ENCODE data around the gene HFE. TPM values are rescaled to one million over a fixed set of nuclear protein-coding genes. Genes with fewer than 3 reads are reported as not detected.
A peak's percentile ranks its signal among the peaks of the same experiment; 100 is the strongest.

Gene HFE
- total and polyA plus RNA-seq, 11 donors: 1.6 to 13.9 (median 2.9) TPM

DNA sequence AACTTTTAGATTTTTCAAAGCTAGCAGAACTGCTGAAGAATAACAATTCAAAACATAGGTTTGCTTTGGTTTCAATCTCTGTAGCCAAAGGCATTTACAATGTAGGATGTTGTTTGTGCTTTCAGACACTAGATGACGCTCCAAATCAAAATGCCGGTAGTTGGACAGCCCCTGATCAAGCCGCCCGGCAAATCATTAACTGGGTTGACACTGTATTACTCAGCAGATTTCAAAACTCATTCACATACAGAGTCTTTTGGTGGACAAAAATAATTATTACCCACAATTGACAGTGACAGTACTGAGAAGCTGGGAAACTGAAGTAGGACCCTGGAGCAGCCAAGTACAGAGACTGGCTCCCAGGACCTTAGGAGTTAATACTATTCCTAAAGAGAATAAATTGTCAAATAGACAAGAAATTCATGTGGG lies 21.3 kb upstream of the HFE start:
- WGBS, 4 donors: 0 to 2% (median 0%) methylated on average over 4 of the region's 4 CpGs
- Histone ChIP-seq H3K4me3 (peak overlapping the region in 2 of 12 donors; percentile 1 to 10), H3K36me3 (no peaks in the 10 kb centered on the region), H3K27me3 (no peaks in the 10 kb centered on the region), H3K4me1 (peaks cover 0 to 8% (median 0%) of the 10 kb centered on the region in 12 donors), H3K9me3 (no peaks in the 10 kb centered on the region), H3K27ac (peak overlapping the region in 2 of 12 donors; percentile 9)
- DNase-seq (peak in 4 of 5 donors; percentile 47 to 57 (median 48)), ATAC-seq (peak; percentile 82 to 93 (median 92))
- intact Hi-C loops (cut with DNase I): loop anchor here in 5 of 10 donors (1.0 to 2.0 kb wide), 3 partner anchors 28 to 31 kb away; no protein-coding TSS in a partner anchor
- TF ChIP-seq, protein P1, sequence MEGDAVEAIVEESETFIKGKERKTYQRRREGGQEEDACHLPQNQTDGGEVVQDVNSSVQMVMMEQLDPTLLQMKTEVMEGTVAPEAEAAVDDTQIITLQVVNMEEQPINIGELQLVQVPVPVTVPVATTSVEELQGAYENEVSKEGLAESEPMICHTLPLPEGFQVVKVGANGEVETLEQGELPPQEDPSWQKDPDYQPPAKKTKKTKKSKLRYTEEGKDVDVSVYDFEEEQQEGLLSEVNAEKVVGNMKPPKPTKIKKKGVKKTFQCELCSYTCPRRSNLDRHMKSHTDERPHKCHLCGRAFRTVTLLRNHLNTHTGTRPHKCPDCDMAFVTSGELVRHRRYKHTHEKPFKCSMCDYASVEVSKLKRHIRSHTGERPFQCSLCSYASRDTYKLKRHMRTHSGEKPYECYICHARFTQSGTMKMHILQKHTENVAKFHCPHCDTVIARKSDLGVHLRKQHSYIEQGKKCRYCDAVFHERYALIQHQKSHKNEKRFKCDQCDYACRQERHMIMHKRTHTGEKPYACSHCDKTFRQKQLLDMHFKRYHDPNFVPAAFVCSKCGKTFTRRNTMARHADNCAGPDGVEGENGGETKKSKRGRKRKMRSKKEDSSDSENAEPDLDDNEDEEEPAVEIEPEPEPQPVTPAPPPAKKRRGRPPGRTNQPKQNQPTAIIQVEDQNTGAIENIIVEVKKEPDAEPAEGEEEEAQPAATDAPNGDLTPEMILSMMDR (IDR thresholded peaks at IDR 0.05): peak; percentile 68 to 93 (median 80)
- TF ChIP-seq POLR2A (IDR thresholded peaks at IDR 0.05): no peak

DNA sequence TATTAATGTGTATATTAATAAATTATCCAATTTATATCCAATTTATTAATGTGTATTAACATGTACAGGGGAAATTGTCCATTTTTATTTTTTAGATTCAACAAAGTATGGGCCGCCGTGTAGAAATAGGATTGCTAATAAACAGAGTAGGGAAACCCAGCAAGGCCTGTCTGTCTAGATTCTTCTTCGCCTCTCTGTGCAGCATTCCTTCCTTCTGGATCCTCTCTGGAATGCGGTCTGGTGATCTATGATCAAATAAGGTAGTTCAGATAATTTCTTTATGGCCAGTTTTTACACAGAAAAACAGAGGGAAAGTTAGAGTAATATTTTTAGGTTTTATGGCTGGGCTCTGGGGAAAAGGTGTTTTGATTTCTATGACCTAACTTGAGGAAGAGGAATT lies 19.9 kb upstream of the HFE start:
- no peak overlapping the region for H3K4me3 ChIP-seq
- no peak for TF ChIP-seq POLR2A (IDR thresholded peaks at IDR 0.05)
- TF ChIP-seq, protein P1 (IDR thresholded peaks at IDR 0.05): no peak
- H3K4me1 ChIP-seq: peaks cover 0 to 13% (median 1%) of the 10 kb centered on the region in 12 donors
- intact Hi-C loops (cut with DNase I): no loop called here
- DNase-seq (no peak), ATAC-seq (no peak)
- H3K27me3 ChIP-seq: no peaks in the 10 kb centered on the region
- H3K9me3 ChIP-seq: no peaks in the 10 kb centered on the region
- no peaks in the 10 kb centered on the region for H3K36me3 ChIP-seq
- H3K27ac ChIP-seq: no peak overlapping the region
- WGBS, 4 donors: 63 to 84% (median 72%) methylated on average over 4 of the region's 4 CpGs

DNA sequence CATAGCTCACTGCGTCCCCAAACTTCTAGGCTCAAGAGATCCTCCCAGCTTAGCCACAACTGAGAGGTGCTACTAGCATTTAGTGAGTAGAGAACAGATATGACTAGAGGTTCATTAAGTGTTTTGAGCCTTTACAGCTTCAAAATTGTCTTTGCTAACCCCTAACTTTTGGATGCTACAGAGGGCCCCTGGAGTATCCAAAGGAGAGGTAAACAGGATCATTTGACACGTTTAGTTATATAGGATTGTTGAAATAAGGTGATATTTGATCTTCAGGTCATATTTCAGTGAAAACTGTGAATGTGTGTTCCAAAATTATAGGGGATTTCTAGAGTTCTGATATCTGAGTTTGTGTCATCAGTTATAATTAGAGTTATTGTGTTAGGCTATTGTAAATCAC lies 19.2 kb upstream of the HFE start:
- H3K4me1 ChIP-seq: peaks cover 0 to 13% (median 1%) of the 10 kb centered on the region in 12 donors
- H3K4me3 ChIP-seq: no peak overlapping the region
- no peaks in the 10 kb centered on the region for H3K9me3 ChIP-seq
- DNase-seq (no peak), ATAC-seq (no peak)
- TF ChIP-seq POLR2A (IDR thresholded peaks at IDR 0.05): no peak
- TF ChIP-seq, protein P1 (IDR thresholded peaks at IDR 0.05): no peak
- H3K36me3 ChIP-seq: no peaks in the 10 kb centered on the region
- no peaks in the 10 kb centered on the region for H3K27me3 ChIP-seq
- 78 to 85% (median 79%) methylated on average over 2 of the region's 2 CpGs for WGBS, 4 donors
- H3K27ac ChIP-seq: no peak overlapping the region
- intact Hi-C loops (cut with DNase I): no loop called here

DNA sequence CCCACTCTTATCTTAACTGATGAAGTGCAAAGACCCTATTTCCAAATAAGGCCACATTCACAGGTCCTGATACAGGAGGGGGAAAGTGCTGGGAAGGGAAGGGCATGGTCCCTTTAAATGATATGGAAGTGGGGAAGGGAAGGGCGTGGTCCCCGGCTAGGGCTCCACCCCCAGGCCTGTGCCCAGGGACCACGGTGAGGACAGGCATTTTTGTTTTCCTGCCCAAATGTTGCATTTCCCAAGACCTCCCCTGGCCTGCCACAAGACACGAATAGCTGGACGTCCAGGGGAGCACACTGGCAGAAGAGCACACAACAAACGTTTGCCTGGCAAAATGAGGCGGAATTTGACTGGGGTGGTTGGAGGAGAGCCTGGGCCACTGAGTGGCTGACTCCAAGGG lies 16.1 kb upstream of the HFE start:
- intact Hi-C loops (cut with DNase I): no loop called here
- peaks cover 0 to 7% (median under 1%) of the 10 kb centered on the region in 12 donors for H3K4me1 ChIP-seq
- ATAC-seq: peak in 1 of 4 donors; percentile 49
- H3K27ac ChIP-seq: no peak overlapping the region
- WGBS, 4 donors: 31 to 41% (median 35%) methylated on average over 7 of the region's 7 CpGs
- no peaks in the 10 kb centered on the region for H3K9me3 ChIP-seq
- no peaks in the 10 kb centered on the region for H3K27me3 ChIP-seq
- no peak for DNase-seq
- H3K36me3 ChIP-seq: no peaks in the 10 kb centered on the region
- TF ChIP-seq POLR2A (IDR thresholded peaks at IDR 0.05): no peak
- TF ChIP-seq, protein P1 (IDR thresholded peaks at IDR 0.05): no peak
- no peak overlapping the region for H3K4me3 ChIP-seq

Measured in heart left ventricle (tissue), 16 donors.